Activated CD8-positive, alpha-beta memory T cell treated with anti-CD3 and anti-CD28 coated beads, Interleukin-2, amount 50 U/mL, for 24 hours (primary cell): ENCODE results near the gene AKNA.
"Not testable (repeated sequence)": the region's sequence is repeated elsewhere in the genome, so short reads cannot be mapped to it uniquely, and the experiment has no call there.

ENCODE experiments used
- DNase-seq: peaks from one replicate; pipeline ENCODE4 v3.0.0-alpha.2; 2020; ENCODE audit errors: extremely low read depth

Gene AKNA

GRCh38 chr9:114341152-114341830 lies 46.5 kb downstream of the AKNA start:
- no peak for DNase-seq

GRCh38 chr9:114339130-114339908 lies 48.5 kb downstream of the AKNA start:
- DNase-seq, result no peak

GRCh38 chr9:114338187-114338586 lies 49.6 kb downstream of the AKNA start:
- DNase-seq, result no peak

- DNase-seq, result no peak
These were observed 50.9 kb downstream of the AKNA start for GRCh38 chr9:114336699-114337395.

GRCh38 chr9:114336157-114336556 lies 51.6 kb downstream of the AKNA start:
- DNase-seq, result no peak

GRCh38 chr9:114335745-114336144 lies 52.0 kb downstream of the AKNA start:
- DNase-seq, result no peak

- no peak for DNase-seq
These were observed 53.3 kb downstream of the AKNA start for GRCh38 chr9:114334490-114334889.

- DNase-seq, result not testable (repeated sequence)
These were observed 54.1 kb downstream of the AKNA start for GRCh38 chr9:114333718-114334117.

GRCh38 chr9:114332474-114333040 lies 55.2 kb downstream of the AKNA start:
- not testable (repeated sequence) for DNase-seq

- DNase-seq, result not testable (repeated sequence)
These were observed 56.3 kb downstream of the AKNA start for GRCh38 chr9:114331229-114332195.

GRCh38 chr9:114330636-114331035 lies 57.1 kb downstream of the AKNA start:
- DNase-seq, result no peak

GRCh38 chr9:114329625-114330022 lies 58.2 kb downstream of the AKNA start, which contains the start of gene ORM2:
TSS of gene ORM2 (plus strand) at chr9:114329869. CDS start at chr9:114329905, 36 bp downstream.
- not testable (repeated sequence) for DNase-seq

- DNase-seq, result not testable (repeated sequence)
These were observed 58.7 kb downstream of the AKNA start for GRCh38 chr9:114328937-114329624.

GRCh38 chr9:114328357-114328820 lies 59.4 kb downstream of the AKNA start:
- not testable (repeated sequence) for DNase-seq

- DNase-seq, result no peak
These were observed 60.0 kb downstream of the AKNA start for GRCh38 chr9:114327749-114328148.

GRCh38 chr9:114325684-114326254 lies 62.0 kb downstream of the AKNA start:
- not testable (repeated sequence) for DNase-seq

- DNase-seq, result not testable (repeated sequence)
These were observed 62.8 kb downstream of the AKNA start for GRCh38 chr9:114324965-114325364.

GRCh38 chr9:114324492-114324891 lies 63.3 kb downstream of the AKNA start:
- no peak for DNase-seq

GRCh38 chr9:114323849-114324248 lies 63.9 kb downstream of the AKNA start:
- DNase-seq, result not testable (repeated sequence)
